Stomach (tissue), 4 donors: Measurements from ENCODE around the gene VPS13D.

Experiments used
- CTCF ChIP-seq, 7 experiments: fragments of 450-650 bp in 4 of 7; fragments of 200-600 bp in 3 of 7; sonication (generic) in 3 of 7; IDR thresholded peaks; one replicate each; pipeline ENCODE4 v1.5.1; 2016 to 2019; ENCODE audit warnings: antibody characterized with exemption in 7 of 7, control low read depth in 2 of 7, mild to moderate bottlenecking in 1 of 7
- POLR2AphosphoS5 ChIP-seq, 3 donors: sonication (generic); formaldehyde crosslinking; IDR thresholded peaks; one replicate each; pipeline ENCODE4 v1.6.1; 2016; ENCODE audit warnings: antibody characterized with exemption in 3 of 3

GRCh38 chr1:12342401-12343003, 112.7 kb downstream of the VPS13D start:
- TF ChIP-seq CTCF (IDR thresholded peaks at IDR 0.05): no peak
- TF ChIP-seq POLR2AphosphoS5 (IDR thresholded peaks at IDR 0.05): no peak
